Colon (tissue), 2 donors: Measurements from ENCODE around the gene NGLY1.

Experiments
- FAIRE-seq: peaks from 2 replicates; lab custom pipeline; 2012; peaks lifted over from hg19 to GRCh38; lab: Jason Lieb, UNC
- donor health status: control.
- donor health status: control.

The NGLY1 gene

GRCh38 chr3:25708036-25708435 is 75.2 kb downstream of the NGLY1 start:
- no peak for FAIRE-seq

DNA sequence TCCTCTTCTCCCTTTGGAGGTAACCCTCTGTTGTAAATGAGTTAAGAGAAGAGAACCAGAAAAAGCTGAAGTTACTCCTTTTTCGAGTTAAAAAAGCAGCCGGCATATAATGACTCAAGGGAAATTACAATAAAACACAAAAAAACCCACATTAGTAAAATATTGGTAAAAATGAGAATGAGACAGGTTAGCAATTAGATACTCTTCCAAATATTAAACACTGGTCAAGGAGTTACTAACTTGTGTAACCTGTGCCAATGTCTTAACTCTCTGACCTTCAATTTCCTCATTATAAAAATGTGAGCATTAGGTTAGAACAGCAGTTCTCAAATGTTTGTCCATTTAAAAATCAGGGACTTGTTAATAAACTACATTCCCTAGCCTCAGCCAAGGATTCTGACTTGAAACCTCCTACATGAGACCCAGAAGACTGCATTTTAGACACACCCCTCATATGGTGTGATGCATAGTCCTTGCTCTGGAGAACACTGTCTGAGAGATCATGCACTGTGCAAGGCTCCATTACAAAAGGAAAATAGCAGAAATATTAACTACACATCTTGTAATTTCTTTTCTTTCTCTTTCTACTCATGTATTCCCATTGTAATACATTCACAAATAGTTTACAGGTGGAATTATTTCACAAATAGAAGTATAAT is 75.8 kb downstream of the NGLY1 start:
- no peak for FAIRE-seq

DNA sequence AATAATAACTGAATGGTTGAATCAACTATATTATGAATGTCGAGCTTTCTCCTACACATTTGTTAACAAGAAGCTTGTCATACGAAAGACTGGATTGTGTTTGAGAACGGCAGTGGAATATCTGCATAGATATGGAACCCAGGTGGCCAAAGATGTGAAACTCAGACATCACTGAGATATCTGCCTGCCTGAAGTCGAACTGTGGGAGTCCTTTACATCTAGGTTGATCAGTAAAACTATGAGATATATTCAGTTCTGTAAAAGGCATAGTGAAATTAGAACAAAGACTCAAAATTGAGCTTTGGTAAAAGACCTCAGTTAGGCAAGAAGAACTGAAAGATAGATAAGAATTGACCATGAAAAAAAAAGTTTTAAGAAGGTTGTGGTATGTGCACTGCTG is 77.0 kb downstream of the NGLY1 start:
- no peak for FAIRE-seq

GRCh38 chr3:25697553-25697952 is 85.7 kb downstream of the NGLY1 start:
- no peak for FAIRE-seq

- no peak for FAIRE-seq
Observed at GRCh38 chr3:25695731-25696420, 87.4 kb downstream of the NGLY1 start.

- FAIRE-seq, result no peak
Observed at GRCh38 chr3:25693238-25693637, 90.0 kb downstream of the NGLY1 start.

DNA sequence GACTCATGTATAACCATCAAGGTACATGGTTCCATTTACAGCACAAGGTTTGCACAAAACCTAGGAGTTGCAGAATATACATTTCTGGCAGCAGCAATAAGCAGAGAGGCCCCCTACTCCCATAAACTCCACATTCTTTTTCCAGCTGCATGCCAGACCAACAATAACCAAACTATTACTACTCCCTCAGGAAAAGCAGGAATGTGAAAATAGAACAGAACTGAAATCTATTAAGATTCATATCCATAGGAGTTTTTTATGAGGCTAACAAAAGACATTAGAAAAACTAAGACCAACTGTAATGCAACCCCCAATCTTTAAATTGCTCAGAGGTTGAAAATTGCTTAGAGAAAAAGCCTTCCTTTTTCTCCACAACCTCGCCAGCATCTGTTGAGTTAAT is 90.9 kb downstream of the NGLY1 start:
- no peak for FAIRE-seq

- FAIRE-seq, result no peak
Observed at GRCh38 chr3:25690768-25691533, 92.3 kb downstream of the NGLY1 start.

DNA sequence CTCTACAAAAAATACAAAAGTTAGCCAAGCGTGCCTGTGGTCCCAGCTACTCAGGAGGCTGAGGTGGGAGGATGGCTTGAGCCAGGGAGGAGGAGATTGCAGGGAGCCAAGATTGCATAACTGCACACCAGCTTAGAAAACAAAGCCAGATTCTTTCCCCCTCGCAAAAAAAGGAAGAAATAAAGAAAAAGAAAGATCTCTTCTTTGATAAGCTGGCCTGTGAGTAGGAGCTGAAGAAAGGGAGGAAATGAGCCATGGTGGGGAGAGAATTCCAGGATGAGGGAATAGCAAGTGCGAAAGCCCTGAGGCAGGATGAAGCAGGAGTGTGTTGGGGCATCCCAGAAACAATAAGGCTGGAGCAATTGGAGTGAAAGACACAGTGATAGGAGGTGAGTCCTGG is 94.0 kb downstream of the NGLY1 start:
- FAIRE-seq, result no peak

DNA sequence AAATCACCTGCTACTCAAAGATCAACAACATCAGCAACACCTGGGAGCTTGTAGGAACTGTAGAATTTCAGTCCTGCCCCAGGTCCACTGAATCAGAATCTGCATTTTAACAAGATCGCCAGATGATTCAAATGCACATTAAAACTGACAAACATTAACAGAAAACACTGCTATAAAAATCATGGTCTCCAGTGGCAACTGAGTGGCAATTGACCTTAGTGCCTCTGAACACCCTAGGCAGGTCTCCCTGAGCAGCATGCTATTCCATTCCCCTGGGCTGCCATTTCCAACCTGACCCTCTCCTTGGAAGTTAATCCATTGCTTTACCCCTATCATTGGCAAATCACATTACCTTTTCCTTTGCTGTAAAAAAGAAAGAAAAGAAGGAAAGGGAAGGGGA is 95.5 kb downstream of the NGLY1 start:
- FAIRE-seq, result no peak

DNA sequence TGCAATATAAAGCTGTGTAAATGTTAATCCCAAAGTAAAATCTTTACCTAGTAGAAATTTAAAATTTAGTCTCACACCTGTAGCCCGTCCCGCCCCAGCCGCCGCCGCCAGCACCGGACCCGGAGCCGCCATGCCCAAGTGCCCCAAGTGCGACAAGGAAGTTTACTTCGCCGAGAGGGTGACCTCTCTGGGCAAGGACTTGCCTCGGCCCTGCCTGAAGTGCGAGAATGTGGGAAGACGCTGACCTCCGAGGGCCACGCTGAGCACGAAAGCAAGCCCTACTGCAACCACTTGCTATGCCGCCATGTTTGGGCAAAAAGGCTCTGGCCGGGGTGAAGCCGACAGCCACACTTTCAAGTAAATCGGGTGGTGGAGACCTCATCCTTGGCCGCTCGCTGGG is 96.5 kb downstream of the NGLY1 start:
- FAIRE-seq, result no peak

DNA sequence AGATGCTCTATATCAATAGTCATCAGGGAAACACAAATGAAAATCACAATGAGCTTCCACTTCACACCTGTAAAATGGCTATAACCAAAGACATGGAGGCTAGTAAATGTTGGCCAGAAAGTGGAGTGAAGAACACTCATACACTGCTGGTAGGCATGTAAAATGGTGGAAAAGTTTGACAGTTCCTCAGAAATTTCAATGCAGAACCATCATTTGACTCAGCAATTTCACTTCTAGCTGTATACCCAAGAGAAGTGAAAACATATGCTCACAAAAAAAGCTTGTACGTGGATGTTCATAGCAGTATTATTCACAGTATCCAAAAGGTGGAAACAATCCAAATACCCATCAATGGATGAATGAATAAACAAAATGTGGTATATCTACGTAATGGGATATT is 99.4 kb downstream of the NGLY1 start:
- FAIRE-seq, result no peak

DNA sequence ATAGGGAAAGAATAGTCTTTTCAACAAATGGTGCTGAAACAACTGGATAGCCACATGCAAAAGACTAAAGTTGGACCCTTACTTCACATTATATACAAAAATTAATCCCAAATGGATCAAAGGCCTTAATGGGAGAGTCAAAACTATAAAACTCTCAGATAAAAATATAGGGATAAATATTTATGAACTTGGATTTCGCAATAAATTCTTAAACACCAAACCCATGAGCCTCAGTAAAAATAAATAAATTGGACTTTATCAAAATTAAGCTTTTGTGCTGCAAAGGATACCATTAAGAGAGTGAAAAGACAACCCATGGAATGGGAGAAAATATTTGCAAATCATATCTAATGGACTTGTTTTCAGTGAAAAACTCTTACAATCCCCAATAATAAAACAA is 99.8 kb downstream of the NGLY1 start:
- no peak for FAIRE-seq

GRCh38 chr3:25679642-25680302 is 103.5 kb downstream of the NGLY1 start:
- FAIRE-seq, result no peak

DNA sequence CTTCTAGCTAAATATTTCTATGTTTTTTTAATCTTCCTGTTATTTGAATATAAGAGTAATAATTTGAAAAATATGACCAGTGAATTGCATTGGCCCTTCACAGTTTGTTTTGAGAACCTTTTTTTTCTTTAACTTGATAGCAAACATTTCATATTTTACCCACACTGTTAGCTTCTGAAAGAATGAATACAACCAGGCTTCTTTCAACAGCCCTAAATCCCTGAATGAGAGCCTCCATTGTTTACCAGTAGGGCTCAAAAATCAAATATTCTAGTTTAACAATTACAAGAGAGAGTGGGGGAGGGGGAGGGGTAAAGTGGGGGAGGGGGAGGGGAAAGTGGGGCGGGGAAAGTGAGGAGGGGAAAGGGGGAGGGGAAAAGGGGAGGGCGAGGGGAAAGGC is 104.1 kb downstream of the NGLY1 start:
- no peak for FAIRE-seq

DNA sequence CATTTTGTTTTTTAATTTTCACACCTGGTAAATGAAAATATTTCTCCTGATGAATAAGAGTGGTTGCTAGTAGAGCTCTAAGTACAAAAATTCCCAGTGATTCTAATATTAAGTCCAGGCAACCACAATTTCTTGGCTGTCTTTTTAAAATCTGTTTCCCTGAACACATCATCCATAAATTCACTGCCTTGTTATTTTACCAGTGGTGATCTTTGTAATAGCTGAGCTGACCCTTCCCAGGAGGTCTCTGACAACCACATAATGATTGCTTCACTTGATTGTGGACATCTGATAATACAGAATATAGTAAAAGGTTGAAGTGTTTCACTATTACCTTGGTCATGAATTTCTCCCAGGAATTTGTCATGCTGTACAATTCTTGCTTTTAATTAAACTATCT is 104.7 kb downstream of the NGLY1 start:
- FAIRE-seq, result no peak

DNA sequence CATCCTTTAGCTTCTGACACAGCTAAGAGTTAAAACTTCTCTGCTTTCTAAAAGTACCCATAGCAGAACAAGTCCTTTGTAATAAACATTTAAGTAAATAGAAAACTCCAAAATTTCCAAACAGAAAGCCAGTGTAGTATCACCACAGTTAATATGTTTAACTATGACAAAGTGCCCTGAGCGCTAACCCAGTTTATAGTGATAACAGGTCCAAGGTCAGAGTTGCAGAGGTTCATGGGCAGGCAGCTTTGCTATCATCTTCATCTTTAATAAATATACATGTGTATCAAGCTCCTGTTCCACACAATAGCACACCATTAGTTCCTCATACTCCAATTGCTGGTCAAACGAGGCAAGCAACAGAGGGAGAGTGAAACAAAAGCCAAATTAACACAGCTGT is 106.1 kb downstream of the NGLY1 start:
- no peak for FAIRE-seq

DNA sequence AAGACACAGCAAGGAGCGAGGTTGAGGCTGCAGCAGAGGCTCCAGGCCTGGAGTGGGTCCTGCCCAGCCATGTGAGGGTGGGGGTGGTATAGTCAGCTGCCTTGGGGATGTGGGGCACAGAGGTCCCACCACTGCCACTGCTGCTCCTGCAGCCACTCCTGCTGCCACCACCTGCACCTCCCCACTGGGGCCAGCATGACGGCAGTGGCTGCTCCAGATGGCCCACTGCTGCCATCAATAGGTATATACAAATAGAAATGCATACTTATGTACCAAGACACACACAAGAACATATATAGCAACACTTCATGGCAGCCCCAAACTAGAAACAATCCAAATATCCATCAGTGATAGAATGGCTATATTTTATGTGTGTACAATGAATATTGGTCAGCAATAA is 108.6 kb downstream of the NGLY1 start:
- no peak for FAIRE-seq

GRCh38 chr3:25673738-25674298 is 109.4 kb downstream of the NGLY1 start:
- FAIRE-seq, result no peak
